ENCODE results near the gene PPP1CB.
"Not testable (repeated sequence)": the region's sequence is repeated elsewhere in the genome, so short reads cannot be mapped to it uniquely, and the experiment has no call there.

The PPP1CB gene

DNA sequence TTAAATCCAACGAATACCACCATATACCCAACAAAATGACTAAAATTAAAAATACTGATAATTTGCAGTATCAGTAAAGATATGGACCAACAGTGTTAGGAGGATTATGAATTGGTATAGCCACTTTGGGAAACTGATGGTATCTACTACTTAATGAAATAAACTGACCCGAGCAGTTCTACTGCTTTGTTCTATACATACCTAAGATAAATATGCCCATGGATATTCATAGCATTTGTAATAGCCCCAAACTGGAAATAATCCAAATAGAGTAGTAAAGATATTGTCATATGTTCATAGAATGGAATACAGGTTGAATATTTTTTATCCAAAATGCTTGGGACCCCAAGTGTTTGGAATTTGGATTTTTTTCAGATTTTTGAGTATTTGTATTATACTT is 20.7 kb downstream of the PPP1CB start:
- DNase-seq (ENCODE audit: insufficient read length, low spot score), result no peak
- FAIRE-seq, result no peak

DNA sequence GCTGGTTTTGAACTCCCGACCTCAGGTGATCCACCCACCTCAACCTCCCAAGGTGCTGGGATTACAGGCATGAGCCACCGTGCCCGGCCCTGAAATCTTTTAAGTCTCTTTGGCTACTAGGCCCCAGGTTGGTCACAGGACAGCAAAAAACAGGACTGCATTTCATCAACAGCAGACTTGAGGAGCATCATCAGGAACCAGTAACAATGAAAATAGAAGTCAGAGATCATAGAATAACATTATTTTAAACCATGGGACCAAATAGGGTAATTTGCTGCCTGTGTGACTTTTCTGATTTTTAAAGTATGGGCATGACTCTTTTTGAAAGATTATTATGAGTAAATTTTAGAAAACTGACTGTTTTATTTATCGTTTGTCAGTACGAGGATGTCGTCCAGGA is 24.8 kb downstream of the PPP1CB start:
- FAIRE-seq, result no peak
- no peak for DNase-seq (ENCODE audit: insufficient read length, low spot score)

- FAIRE-seq, result no peak
Measured at GRCh38 chr2:28778392-28778791, 26.8 kb downstream of the PPP1CB start.

GRCh38 chr2:28779001-28779400 is 27.4 kb downstream of the PPP1CB start:
- DNase-seq (ENCODE audit: insufficient read length, low spot score) (no peak), FAIRE-seq (no peak)

More at GRCh38 chr2:28778392-28778791, 26.8 kb downstream of the PPP1CB start:
- DNase-seq (ENCODE audit: insufficient read length, low spot score), result no peak

GRCh38 chr2:28780496-28780895 is 28.9 kb downstream of the PPP1CB start:
- no peak for FAIRE-seq
- no peak for DNase-seq (ENCODE audit: insufficient read length, low spot score)

- DNase-seq (ENCODE audit: insufficient read length, low spot score), result no peak
- FAIRE-seq, result no peak
Measured at GRCh38 chr2:28782423-28782822, 30.8 kb downstream of the PPP1CB start.

- not testable (repeated sequence) for FAIRE-seq; DNase-seq (ENCODE audit: insufficient read length, low spot score)
Measured at GRCh38 chr2:28784570-28784969, 32.9 kb downstream of the PPP1CB start.

- FAIRE-seq (no peak), DNase-seq (ENCODE audit: insufficient read length, low spot score) (no peak)
Measured at GRCh38 chr2:28796620-28797019, 45.0 kb downstream of the PPP1CB start.

DNA sequence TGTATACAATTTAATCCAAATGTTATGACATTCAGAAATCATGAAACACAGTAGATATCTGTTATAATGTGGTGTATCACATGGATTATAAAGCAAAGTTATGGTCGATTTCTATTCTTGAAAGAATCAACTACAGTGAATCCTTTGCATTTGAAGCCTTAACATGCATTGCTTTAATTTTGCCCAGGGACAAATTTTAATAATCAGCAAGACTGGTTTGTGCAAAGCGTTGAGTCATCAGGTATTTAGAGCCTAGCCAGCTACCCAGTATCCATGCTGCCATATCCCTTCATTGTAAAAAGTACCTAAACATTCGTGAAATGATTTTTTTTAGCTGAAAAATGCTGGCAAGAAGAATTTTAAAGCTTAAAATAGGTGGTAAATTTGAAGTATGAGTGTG is 50.1 kb downstream of the PPP1CB start:
- no peak for FAIRE-seq

GRCh38 chr2:28802975-28803429 is 51.4 kb downstream of the PPP1CB start:
- no peak for FAIRE-seq
- DNase-seq (ENCODE audit: insufficient read length, low spot score), result no peak

More for the DNA sequence above, 50.1 kb downstream of the PPP1CB start:
- no peak for DNase-seq (ENCODE audit: insufficient read length, low spot score)

GRCh38 chr2:28809927-28810326 is 58.3 kb downstream of the PPP1CB start:
- DNase-seq (ENCODE audit: insufficient read length, low spot score) (no peak), FAIRE-seq (no peak)

DNA sequence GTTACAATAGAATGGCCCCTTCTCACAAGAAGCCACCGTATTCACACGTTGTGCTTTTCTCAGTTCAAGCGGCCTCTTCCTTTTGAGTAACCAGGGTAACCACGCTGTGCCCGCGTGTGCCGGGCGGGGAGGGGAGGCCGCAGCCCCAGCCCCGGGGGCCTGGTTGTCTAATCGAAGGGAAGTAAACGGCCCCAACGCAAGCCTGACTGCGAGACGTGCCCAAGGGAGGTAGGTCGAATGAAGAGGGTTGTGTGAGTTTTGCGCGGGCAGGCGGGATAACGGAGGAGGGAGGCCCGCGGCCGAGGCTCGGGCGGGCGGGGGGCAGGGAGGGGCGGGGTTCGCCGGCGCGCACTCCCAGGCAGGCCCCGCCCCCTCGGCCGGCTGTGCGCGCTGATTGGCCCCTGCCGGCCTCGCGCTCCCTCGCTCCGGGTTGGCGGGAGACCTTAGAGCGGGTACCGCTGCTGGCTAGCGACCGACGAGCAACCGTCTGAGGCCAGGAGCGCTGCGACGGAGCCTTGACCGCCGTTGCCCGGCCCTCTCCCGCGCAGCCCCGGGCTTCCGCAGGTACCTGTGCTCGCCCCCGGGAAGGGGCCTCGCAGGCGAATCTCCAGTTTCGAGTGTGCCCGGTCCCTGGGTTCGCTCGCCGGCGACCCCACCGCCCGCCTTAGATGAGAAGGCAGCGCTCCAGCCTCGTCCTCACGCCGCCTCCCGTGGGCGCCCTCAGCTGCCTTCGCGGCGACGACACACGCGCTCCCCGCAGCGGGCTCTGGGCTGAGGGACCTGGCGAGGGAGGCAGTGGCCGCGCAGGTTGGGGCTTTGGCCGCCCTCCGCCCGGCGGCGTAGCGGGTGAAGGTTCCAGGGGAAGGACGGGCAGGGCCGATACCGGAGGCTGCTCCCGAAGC is 59.0 kb downstream of the PPP1CB start, which contains the start of gene SPDYA:
TSS of gene SPDYA (plus strand) at position 451 of the 902 bp plus-strand sequence. CDS start 5,181 bp downstream, outside the sequence.
- FAIRE-seq, result peak; percentile 62
- peak; percentile 71 for DNase-seq (ENCODE audit: insufficient read length, low spot score)

- DNase-seq (ENCODE audit: insufficient read length, low spot score) (no peak), FAIRE-seq (no peak)
Measured at GRCh38 chr2:28818053-28818452, 66.4 kb downstream of the PPP1CB start.

DNA sequence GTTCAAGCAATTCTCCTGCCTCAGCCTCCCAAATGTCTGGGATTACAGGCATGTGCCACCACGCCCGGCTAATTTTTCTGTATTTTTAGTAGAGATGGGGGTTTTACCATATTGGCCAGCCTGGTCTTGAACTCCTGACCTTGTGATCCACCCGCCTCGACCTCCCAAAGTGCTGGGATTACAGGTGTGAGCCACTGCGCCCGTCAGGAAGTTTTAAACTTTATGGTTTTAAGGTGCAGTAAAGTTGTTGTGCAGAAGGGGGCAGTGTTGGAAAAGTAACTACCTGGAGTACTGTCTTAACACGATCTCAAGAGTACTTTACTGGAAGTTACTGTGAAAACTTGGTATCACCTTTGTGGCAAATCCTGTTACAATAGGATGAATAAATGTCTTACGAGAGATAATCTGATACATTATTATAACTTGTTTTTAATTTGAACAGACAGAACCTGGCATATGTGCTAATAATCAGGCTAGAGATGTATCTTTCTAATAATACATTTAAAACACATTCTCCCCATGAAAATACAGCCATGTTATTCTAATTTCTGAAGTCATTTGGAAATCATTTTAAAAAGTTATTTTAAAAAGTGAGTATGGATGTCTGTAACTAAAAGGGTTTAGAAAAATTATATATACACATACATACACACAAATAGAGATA is 69.8 kb downstream of the PPP1CB start:
- FAIRE-seq (peak; percentile 40), DNase-seq (ENCODE audit: insufficient read length, low spot score) (peak; percentile 60)

DNA sequence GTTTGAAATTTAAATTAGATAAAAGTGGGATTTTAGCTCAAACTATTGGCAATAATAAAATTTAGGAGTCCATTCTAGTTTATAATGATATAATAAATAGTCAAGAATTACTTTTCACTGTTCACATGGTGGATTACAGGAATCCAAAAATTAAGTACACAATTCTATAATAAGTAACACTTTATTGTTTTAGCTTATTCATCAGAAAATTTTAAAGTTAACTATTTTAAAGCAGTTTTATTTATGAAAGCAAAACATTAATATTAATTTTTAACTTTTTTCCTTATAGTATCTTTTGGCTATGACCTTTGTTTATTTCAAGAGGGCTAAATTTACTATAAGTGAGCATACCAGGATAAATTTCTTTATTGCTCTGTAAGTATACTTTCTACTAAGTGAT is 70.4 kb downstream of the PPP1CB start:
- FAIRE-seq (no peak), DNase-seq (ENCODE audit: insufficient read length, low spot score) (no peak)

DNA sequence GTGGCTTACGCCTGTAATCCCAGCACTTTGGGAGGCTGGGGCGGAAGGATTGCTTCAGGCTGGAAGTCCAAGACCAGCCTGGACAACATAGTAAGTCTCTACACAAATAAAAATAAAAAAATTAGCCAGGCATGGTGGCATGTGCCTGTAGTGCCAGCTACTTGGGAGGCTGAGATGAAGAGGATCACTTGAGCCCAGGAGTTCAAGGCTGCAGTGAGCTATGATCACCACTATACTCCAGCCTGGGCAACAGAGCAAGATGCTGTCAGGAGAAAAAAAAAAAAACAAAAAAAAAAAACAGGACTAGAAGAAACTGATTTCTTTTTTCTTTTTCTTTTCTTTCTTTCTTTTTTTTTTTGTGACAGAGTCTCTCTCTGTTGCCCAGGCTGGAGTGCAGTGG is 72.6 kb downstream of the PPP1CB start:
- FAIRE-seq (no peak), DNase-seq (ENCODE audit: insufficient read length, low spot score) (no peak)

DNA sequence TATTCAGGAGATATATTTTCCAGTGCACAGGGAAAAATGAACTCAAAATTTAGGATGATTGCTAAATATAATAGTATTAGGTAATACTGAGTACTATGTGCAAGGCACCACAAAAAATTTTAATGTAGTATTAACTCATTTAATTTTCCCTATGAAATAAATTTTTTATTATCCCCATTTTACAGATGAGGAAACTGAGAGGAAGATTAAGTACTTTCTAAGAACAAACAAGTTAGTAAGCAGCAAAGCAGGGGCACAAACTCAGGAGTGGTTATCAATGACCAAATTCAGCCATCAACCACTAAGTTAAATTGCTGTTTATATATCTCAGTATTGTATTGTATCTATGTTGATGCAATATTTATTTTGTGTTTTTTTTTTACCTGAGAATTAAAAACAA is 73.2 kb downstream of the PPP1CB start:
- FAIRE-seq, result no peak
- no peak for DNase-seq (ENCODE audit: insufficient read length, low spot score)

- DNase-seq (ENCODE audit: insufficient read length, low spot score), result no peak
- no peak for FAIRE-seq
Measured at GRCh38 chr2:28828382-28828781, 76.8 kb downstream of the PPP1CB start.

DNA sequence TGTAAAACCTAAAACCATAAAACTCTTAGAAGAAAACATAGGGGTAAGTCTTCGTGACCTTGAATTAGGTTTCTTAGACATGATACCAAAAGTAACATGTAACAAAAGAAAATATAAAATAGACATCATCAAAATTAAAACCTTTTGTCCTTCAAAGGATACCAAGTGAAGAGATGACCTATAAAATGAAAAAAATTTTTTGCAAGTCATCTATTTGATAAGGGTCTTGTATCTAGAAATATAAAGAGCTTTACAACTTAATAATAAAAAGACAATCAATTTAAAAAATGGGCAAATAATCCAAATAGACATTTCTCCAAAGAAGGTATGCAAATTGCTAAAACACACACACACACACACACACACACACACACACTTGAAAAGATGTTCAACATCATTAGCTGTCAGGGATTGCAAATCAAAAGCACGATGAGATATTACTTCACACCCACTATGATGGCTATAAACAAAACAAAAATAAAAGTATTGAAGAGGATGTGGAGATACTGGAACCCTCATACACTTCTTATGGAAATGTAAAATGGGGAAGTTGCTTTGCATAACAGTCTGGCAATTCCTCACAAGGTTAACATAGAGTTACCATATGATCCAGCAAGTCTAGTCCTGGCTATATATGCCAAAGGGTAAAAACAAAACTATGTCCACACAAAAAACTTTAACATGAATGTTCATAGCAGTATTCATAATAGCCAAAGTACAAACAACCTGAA is 82.3 kb downstream of the PPP1CB start:
- DNase-seq (ENCODE audit: insufficient read length, low spot score), result no peak
- FAIRE-seq, result no peak

DNA sequence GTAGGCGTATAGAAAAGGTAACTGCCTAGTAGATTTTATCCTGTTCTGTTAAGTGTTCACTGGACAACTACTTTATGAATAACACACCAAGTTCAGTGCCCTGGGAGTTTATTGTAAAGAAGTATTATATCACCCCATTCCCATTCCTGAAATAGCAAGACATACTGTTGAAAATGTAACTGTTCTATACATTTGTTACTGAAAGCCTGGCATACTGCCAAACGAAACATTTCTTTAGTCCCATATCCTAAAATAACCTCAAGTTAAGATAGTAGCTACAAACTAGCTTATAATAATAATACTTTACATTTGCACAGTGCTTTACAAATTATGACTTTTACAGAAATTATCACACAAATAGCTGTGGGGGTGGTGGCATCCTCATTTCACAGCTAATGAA is 84.2 kb downstream of the PPP1CB start:
- FAIRE-seq (no peak), DNase-seq (ENCODE audit: insufficient read length, low spot score) (no peak)

DNA sequence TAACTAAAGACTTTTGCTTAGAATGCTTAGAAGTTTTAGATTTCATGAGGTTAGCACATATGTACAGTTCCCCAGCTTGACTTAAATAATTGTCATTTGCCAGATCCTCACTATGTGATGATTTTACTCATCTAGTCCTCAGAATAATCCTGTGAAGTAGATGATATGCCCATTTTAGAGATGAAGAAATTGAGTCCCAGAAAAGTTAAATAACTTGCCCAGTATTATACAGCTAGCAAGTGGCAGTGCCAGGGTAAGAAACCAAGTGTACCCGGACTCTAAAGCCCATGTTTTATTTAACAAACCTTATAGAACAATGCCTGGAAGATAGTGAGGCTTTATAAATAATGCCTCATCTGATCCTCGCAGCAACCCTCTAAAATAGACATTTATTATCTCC is 87.3 kb downstream of the PPP1CB start:
- FAIRE-seq, result no peak
- no peak for DNase-seq (ENCODE audit: insufficient read length, low spot score)

All from HTR-8/SVneo (cell line).